HepG2 (cell line): ENCODE measurements around the gene BICDL2. TPM values are rescaled to one million over a fixed set of nuclear protein-coding genes. Genes with fewer than 3 reads are reported as not detected.

ENCODE experiments used
- ATAC-seq: fragments of 200-7000 bp; cut with Tn5 transposase; 3 replicates; pipeline ENCODE4 v1.9.1; 2020; ENCODE audit warnings: mild to moderate bottlenecking, moderate library complexity
- BruUV-seq: library from RNA; stranded (reverse); fragments of 400-500 nt; replicated peaks from 2 replicates; lab custom pipeline; 2021; lab: Mats Ljungman, UMichigan
- CTCF ChIA-PET: fragments of 300-600 bp; formaldehyde crosslinking; extraction: SDS; loops from one replicate; lab custom pipeline; 2021; ENCODE audit warnings: low total read pairs, inconsistent platforms, low intra/inter-chr PET ratio; lab: Yijun Ruan, JAX
- POLR2A ChIA-PET: fragments of 350-600 bp; sonication (Branson Sonifier 250); formaldehyde crosslinking; loops from one replicate; lab custom pipeline; 2020; ENCODE audit warnings: antibody characterized with exemption, inconsistent platforms; lab: Yijun Ruan, JAX
- DNase-seq: peaks from one replicate; pipeline ENCODE4 v3.0.0-alpha.2; 2015; ENCODE audit warnings: low spot score
- FAIRE-seq: peaks from 3 replicates; lab custom pipeline; 2011; peaks lifted over from hg19 to GRCh38; lab: Jason Lieb, UNC
- H2AFZ ChIP-seq: one replicate; pipeline ENCODE4 v1.6.1; 2011; ENCODE audit warnings: low read length, inconsistent platforms
- H3K27ac ChIP-seq: fragments of 300-600 bp; 3 replicates; pipeline ENCODE4 v1.8.0; 2011; ENCODE audit warnings: mixed run types, mild to moderate bottlenecking, mixed read lengths, low read length, inconsistent platforms; ENCODE audit not compliant: insufficient read depth; ENCODE audit errors: extremely low read length
- H3K27me3 ChIP-seq, 2 experiments: fragments of 200-600 bp in 1 of 2; 2 replicates in 1 of 2; 3 replicates in 1 of 2; pipeline versions ENCODE4 v1.6.0 to v1.8.0; 2011; ENCODE audit warnings: low read length in 2 of 2, mild to moderate bottlenecking in 2 of 2, moderate library complexity in 2 of 2, inconsistent platforms in 1 of 2; ENCODE audit not compliant: insufficient read depth in 2 of 2, control insufficient read depth in 1 of 2
- H3K36me3 ChIP-seq, 2 experiments: fragments of 200-600 bp in 1 of 2; replicated peaks in 1 of 2; 2 replicates in 1 of 2; 3 replicates in 1 of 2; pipeline versions ENCODE4 v1.5.1 to v1.8.0; 2011; ENCODE audit warnings: low read length in 2 of 2, inconsistent platforms in 1 of 2; ENCODE audit not compliant: insufficient read depth in 2 of 2, control insufficient read depth in 1 of 2
- H3K4me1 ChIP-seq: 2 replicates; pipeline ENCODE4 v1.5.1; 2012; ENCODE audit warnings: low read length, inconsistent platforms; ENCODE audit not compliant: insufficient read depth
- H3K4me2 ChIP-seq: 2 replicates; pipeline ENCODE4 v1.6.0; 2011; ENCODE audit warnings: low read depth, low read length, inconsistent platforms
- H3K4me3 ChIP-seq, 3 experiments: fragments of 200-600 bp in 1 of 3; sonication (generic), shearing (Covaris generic) in 1 of 3; replicated peaks in 1 of 3; 2 replicates each; pipeline ENCODE4 v1.5.1; 2011 to 2016; ENCODE audit warnings: low read length in 3 of 3, inconsistent platforms in 2 of 3, low read depth in 2 of 3, mild to moderate bottlenecking in 2 of 3, control low read depth in 1 of 3, mixed read lengths in 1 of 3; ENCODE audit not compliant: insufficient read depth in 1 of 3
- H3K79me2 ChIP-seq: one replicate; pipeline ENCODE4 v1.6.1; 2011; ENCODE audit warnings: low read length, inconsistent platforms; ENCODE audit not compliant: insufficient read depth
- H3K9ac ChIP-seq: 2 replicates; pipeline ENCODE4 v1.6.0; 2011; ENCODE audit warnings: mild to moderate bottlenecking, low read depth, low read length, inconsistent platforms; ENCODE audit not compliant: insufficient read depth
- H3K9me3 ChIP-seq: 2 replicates; pipeline ENCODE4 v1.5.1; 2012; ENCODE audit warnings: mild to moderate bottlenecking, low read length
- H4K20me1 ChIP-seq: 2 replicates; pipeline ENCODE4 v1.6.0; 2011; ENCODE audit warnings: inconsistent platforms, mild to moderate bottlenecking, low read length, moderate library complexity; ENCODE audit not compliant: insufficient read depth
- BCLAF1 ChIP-seq: fragments of 450-650 bp; IDR thresholded peaks from 2 replicates; pipeline ENCODE4 v1.6.1; 2017; ENCODE audit warnings: mild to moderate bottlenecking
- FOXK2 ChIP-seq: fragments of 450-650 bp; IDR thresholded peaks from 2 replicates; pipeline ENCODE4 v1.6.1; 2016
- HMG20B ChIP-seq: conservative IDR thresholded peaks from 2 replicates; pipeline ENCODE4 v1.6.1; 2016; ENCODE audit warnings: missing genetic modification reagents, missing compliant biosample characterization
- HNRNPUL1 ChIP-seq: fragments of 200-400 bp; formaldehyde crosslinking; IDR thresholded peaks from 2 replicates; pipeline ENCODE4 v1.6.1; 2017; ENCODE audit warnings: low read depth, mild to moderate bottlenecking, low read length, moderate library complexity
- KLF13 ChIP-seq: sonication (generic); formaldehyde crosslinking; IDR thresholded peaks from 2 replicates; pipeline ENCODE4 v1.4.0; 2020; ENCODE audit warnings: mild to moderate bottlenecking, missing genetic modification reagents
- MED1 ChIP-seq: sonication (generic); formaldehyde crosslinking; IDR thresholded peaks from 2 replicates; pipeline ENCODE4 v1.4.0; 2020; ENCODE audit warnings: missing genetic modification reagents
- MYPOP ChIP-seq: sonication (generic); formaldehyde crosslinking; IDR thresholded peaks from 2 replicates; pipeline ENCODE4 v1.8.1; 2023; ENCODE audit warnings: mild to moderate bottlenecking, moderate library complexity, missing genetic modification reagents
- NR0B2 ChIP-seq: sonication (generic); formaldehyde crosslinking; IDR thresholded peaks from 2 replicates; pipeline ENCODE4 v1.4.0; 2020; ENCODE audit warnings: mild to moderate bottlenecking, missing genetic modification reagents
- PHF5A ChIP-seq: IDR thresholded peaks from one replicate; pipeline ENCODE4 v1.6.1; 2018; ENCODE audit warnings: low read depth, missing genetic modification reagents; ENCODE audit not compliant: unreplicated experiment
- TFE3 ChIP-seq: IDR thresholded peaks from 2 replicates; pipeline ENCODE4 v1.6.1; 2016
- TRIM24 ChIP-seq: sonication (generic); formaldehyde crosslinking; IDR thresholded peaks from 2 replicates; pipeline ENCODE4 v1.8.0; 2022; ENCODE audit warnings: mild to moderate bottlenecking, missing genetic modification reagents
- ZC3H4 ChIP-seq: sonication (generic); formaldehyde crosslinking; IDR thresholded peaks from 2 replicates; pipeline ENCODE4 v1.4.0; 2020; ENCODE audit warnings: missing genetic modification reagents, borderline replicate concordance
- ZNF549 ChIP-seq: sonication (generic); formaldehyde crosslinking; IDR thresholded peaks from 2 replicates; pipeline ENCODE4 v1.5.0; 2020; ENCODE audit warnings: missing genetic modification reagents
- ZNF704 ChIP-seq: sonication (generic); formaldehyde crosslinking; IDR thresholded peaks from 2 replicates; pipeline ENCODE4 v1.8.1; 2023; ENCODE audit warnings: mild to moderate bottlenecking, inconsistent platforms, moderate library complexity, missing genetic modification reagents, borderline replicate concordance
- ZNF816 ChIP-seq: sonication (generic); formaldehyde crosslinking; IDR thresholded peaks from 2 replicates; pipeline ENCODE4 v1.8.0; 2022; ENCODE audit warnings: missing genetic modification reagents, mild to moderate bottlenecking, borderline replicate concordance
- ZSCAN9 ChIP-seq: IDR thresholded peaks from 2 replicates; pipeline ENCODE4 v1.6.1; 2016; ENCODE audit warnings: borderline replicate concordance
- WGBS: methylation state at CpG from one replicate; pipeline ENCODE4 v1.1.6; 2017; ENCODE audit warnings: low lambda C conversion rate; 5-methylcytosine and 5-hydroxymethylcytosine counted together
- in situ Hi-C: cut with HindIII; loops from 2 replicates; pipeline ENCODE4 v1.10.0; 2017; ENCODE audit warnings: low pct_unique_long_range_greater_than_20kb; ENCODE audit not compliant: extremely low pct_ligation_motif_present
- intact Hi-C: fragments of 100-400 bp; cut with micrococcal nuclease; formaldehyde crosslinking; loops from one replicate; pipeline ENCODE4 v1.10.0; 2022; ENCODE audit not compliant: unreplicated experiment
- polyA plus RNA-seq, 8 experiments: library from polyadenylated mRNA; depleted of rRNA in 3 of 8; stranded (reverse) in 7 of 8; unstranded in 1 of 8; fragments of >200 nt; fragmentation: Illumina TruSeq in 4 of 8; extraction: Trizol in 4 of 8; gene quantifications; 2 replicates each; pipeline versions ENCODE4 v1.2.1 to v1.2.3, GENCODE V29; 2011 to 2016; ENCODE audit warnings: low read depth in 4 of 8, missing spikeins in 1 of 8, mixed read lengths in 1 of 8; ENCODE audit not compliant: insufficient read depth in 1 of 8
- total RNA-seq, 5 experiments: library from RNA; depleted of rRNA; stranded (reverse); fragments of >200 nt; fragmentation: Illumina TruSeq; extraction: Trizol; gene quantifications; 2 replicates each; pipeline ENCODE4 v1.2.3, GENCODE V29; 2016; ENCODE audit warnings: low read depth in 1 of 5

BICDL2 gene
- total and polyA plus RNA-seq, 2 of the 13 experiments (the other 11 are each of a cell fraction or from before 2014, with no cell fraction given) = 0.12 TPM; not detected in 1

GRCh38 chr16:3023669-3024478 is 12.9 kb downstream of the BICDL2 start, which contains the start of the genes HCFC1R1 and THOC6 (continued):
- TF ChIP-seq ZNF704 (CRISPR knock-in tag) = no peak
- TF ChIP-seq ZNF816 = no peak
- no peak for TF ChIP-seq ZNF549 (CRISPR knock-in tag)
- no peak for TF ChIP-seq BCLAF1

- ChIA-PET POLR2A (interaction anchor here (1.2 to 18.8 kb wide), 13 partner anchors 8 to 271 kb away, joined by 3 to 750 read pairs (median 4); partner anchors contain the start of genes CLDN9, IL32, KREMEN2 and PKMYT1), CTCF (no interaction called here)
- BruUV-seq = no TSS peak
- no peak for DNase-seq
- H2AFZ ChIP-seq = no peak overlapping the region
- H3K9me3 ChIP-seq = no peaks in the 10 kb centered on the region
- H3K4me2 ChIP-seq = peak overlapping the region; percentile 85
- peak overlapping the region; percentile 99 for H3K9ac ChIP-seq
- no peaks in the 10 kb centered on the region; a peak in 2 of 5 replicates for H3K27me3 ChIP-seq
- peaks cover 50% of the 10 kb centered on the region for H3K4me1 ChIP-seq
- WGBS = no CpG with 5 or more reads among the region's 6 CpGs
- H3K4me3 ChIP-seq = peak overlapping the region; percentile 62 to 93 (median 65)
- peaks cover 31% of the 10 kb centered on the region; the same call in 1 of the 2 replicates for H4K20me1 ChIP-seq
- peaks cover 5% of the 10 kb centered on the region for H3K79me2 ChIP-seq
- no peak for ATAC-seq
- intact Hi-C loops (no loop called here), in situ Hi-C loops (no loop called here)
- H3K36me3 ChIP-seq = peaks cover 16 to 17% of the 10 kb centered on the region in 2 experiments; a peak in 4 of 5 replicates
- FAIRE-seq = no peak
- peak overlapping the region; percentile 93 for H3K27ac ChIP-seq
- TF ChIP-seq PHF5A (peak; percentile 4), MED1 (CRISPR knock-in tag) (peak; percentile 7; the same call in 1 of the 2 replicates), TFE3 (CRISPR knock-in tag) (peak; percentile 7; the same call in 1 of the 2 replicates), FOXK2 (no peak), TRIM24 (CRISPR knock-in tag) (no peak), KLF13 (CRISPR knock-in tag) (no peak), ZC3H4 (CRISPR knock-in tag) (0 out of 2 replicates have a peak, but pooled peaks have one; percentile 28), NR0B2 (CRISPR knock-in tag) (no peak), ZSCAN9 (CRISPR knock-in tag) (no peak), HNRNPUL1 (no peak), HMG20B (CRISPR knock-in tag) (no peak), MYPOP (no peak)
These were observed 13.4 kb downstream of the BICDL2 start for GRCh38 chr16:3023415-3023668.
